Omental fat pad (tissue), 4 donors: Measurements from ENCODE around the gene PRRT1. TPM values are rescaled to one million over a fixed set of nuclear protein-coding genes. Genes with fewer than 3 reads are reported as not detected.
A peak's percentile ranks its signal among the peaks of the same experiment; 100 is the strongest.
"Not testable (repeated sequence)": the region's sequence is repeated elsewhere in the genome, so short reads cannot be mapped to it uniquely, and the experiment has no call there.

ENCODE experiments used
- ATAC-seq: fragments of 150-250 bp; one replicate; pipeline ENCODE4 v1.9.1; 2016; ENCODE audit warnings: mild to moderate bottlenecking, moderate library complexity; ENCODE audit not compliant: low FRiP score
- DNase-seq: peaks from one replicate; pipeline ENCODE4 v3.0.0-alpha.2; 2019; ENCODE audit warnings: low spot score
- CTCF ChIP-seq, 3 donors: fragments of 450-650 bp; IDR thresholded peaks; one replicate each; pipeline ENCODE4 v1.5.1; 2016 to 2017; ENCODE audit warnings: antibody characterized with exemption in 3 of 3, mild to moderate bottlenecking in 3 of 3, moderate library complexity in 2 of 3
- total RNA-seq, 4 donors: library from RNA; depleted of rRNA; stranded (reverse); fragments of >200 nt; gene quantifications; one replicate each; pipeline ENCODE4 v1.1.0, GENCODE V29; 2016

Gene PRRT1
- total RNA-seq, 4 donors from 2014 or later, result 0.24 to 1.0 (median 0.34) TPM

- ATAC-seq, result peak; percentile 94
- DNase-seq, result peak; percentile 100
- no peak for TF ChIP-seq CTCF (IDR thresholded peaks at IDR 0.05)
Observed at GRCh38 chr6:32195652-32195901, 43.8 kb upstream of the PRRT1 start.

GRCh38 chr6:32194825-32195651 lies 43.3 kb upstream of the PRRT1 start:
- peak in 1 of 3 donors; percentile 27 for TF ChIP-seq CTCF (IDR thresholded peaks at IDR 0.05)
- DNase-seq, result no peak
- no peak for ATAC-seq

GRCh38 chr6:32194388-32194787 lies 42.6 kb upstream of the PRRT1 start:
- ATAC-seq (no peak), DNase-seq (no peak)
- TF ChIP-seq CTCF (IDR thresholded peaks at IDR 0.05), result no peak

- not testable (repeated sequence) for ATAC-seq, DNase-seq
Observed at GRCh38 chr6:32193096-32193495, 41.4 kb upstream of the PRRT1 start.

- ATAC-seq, result no peak
- DNase-seq, result no peak
- TF ChIP-seq CTCF (IDR thresholded peaks at IDR 0.05), result no peak
Observed at GRCh38 chr6:32192608-32193039, 40.9 kb upstream of the PRRT1 start, which contains the start of gene GPSM3. Gene GPSM3, minus strand, starts transcription at chr6:32192643. Its CDS starts 130 bp downstream, at chr6:32192513.

- TF ChIP-seq CTCF (IDR thresholded peaks at IDR 0.05), result no peak
- DNase-seq (no peak), ATAC-seq (no peak)
Observed at GRCh38 chr6:32191696-32192607, 40.2 kb upstream of the PRRT1 start.

- no peak for DNase-seq
- no peak for ATAC-seq
- TF ChIP-seq CTCF (IDR thresholded peaks at IDR 0.05), result no peak
Observed at GRCh38 chr6:32190911-32191677, 39.4 kb upstream of the PRRT1 start.
